GM18508 (cell line): ENCODE measurements around the gene PRKN.
"Not testable (repeated sequence)": the region's sequence is repeated elsewhere in the genome, so short reads cannot be mapped to it uniquely, and the experiment has no call there.

ENCODE experiments used
- ATAC-seq: cut with Tn5 transposase; IDR thresholded peaks from one replicate; pipeline ENCODE4 v1.9.1; 2021; ENCODE audit warnings: moderate number of reproducible peaks; ENCODE audit not compliant: insufficient read depth, unreplicated experiment

Gene PRKN

DNA sequence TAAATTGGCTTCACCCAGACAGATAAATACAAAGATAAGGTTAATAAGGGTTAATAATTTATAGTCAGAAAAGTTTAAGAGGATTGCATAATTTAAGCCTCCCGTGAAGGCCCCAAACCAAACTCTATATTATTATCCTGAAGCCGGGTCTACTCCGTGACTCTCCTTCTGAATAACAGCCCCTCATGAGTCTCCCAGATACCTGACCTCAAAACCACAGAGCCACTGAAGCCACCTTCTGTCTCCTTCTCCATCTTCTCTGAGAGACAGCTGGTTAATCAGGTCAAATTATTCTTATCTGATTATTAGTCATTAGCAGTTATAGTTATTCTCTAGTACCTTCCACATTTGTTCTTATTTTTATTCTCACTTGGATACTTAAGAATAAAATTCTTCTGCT lies 884.5 kb downstream of the PRKN start:
- no peak for ATAC-seq

DNA sequence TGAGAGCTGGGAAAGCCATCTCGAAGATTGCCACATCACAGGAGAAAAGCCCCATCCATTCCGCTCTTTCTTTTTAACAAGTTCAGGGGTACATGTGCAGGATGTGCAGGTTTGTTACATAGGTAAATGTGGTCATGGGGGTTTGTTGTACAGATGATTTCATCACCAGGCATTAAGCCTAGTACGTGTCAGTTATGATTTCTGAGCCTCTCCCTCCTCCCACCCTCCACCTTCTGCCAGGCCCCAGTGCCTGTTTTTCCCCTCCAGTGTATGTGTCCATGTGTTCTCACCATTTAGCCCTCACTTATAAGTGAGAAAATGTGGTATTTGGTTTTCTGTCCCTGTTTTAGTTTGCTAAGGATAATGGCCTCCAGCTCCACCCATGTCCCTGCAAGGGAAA lies 887.2 kb downstream of the PRKN start:
- no peak for ATAC-seq

GRCh38 chr6:161838306-161839035 lies 889.1 kb downstream of the PRKN start:
- ATAC-seq = no peak

DNA sequence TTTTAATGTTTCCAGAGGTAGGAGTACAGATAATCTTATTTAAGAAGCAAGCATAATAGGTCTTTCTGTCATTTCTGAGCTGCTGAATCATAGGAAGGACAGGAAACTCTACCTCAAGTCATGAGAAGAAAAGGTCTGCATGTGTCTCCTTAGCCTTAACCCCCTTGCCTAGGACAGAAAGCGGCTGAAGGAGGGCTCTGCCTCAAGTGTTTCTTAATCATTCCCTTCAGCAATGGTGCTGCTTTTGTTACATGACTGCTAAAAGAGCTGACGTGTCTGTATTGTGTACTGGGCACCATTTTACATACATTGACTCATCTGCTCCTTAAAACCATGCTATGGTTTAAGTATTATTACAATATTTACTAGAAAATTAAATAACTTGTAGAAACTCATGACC lies 889.7 kb downstream of the PRKN start:
- ATAC-seq = no peak

GRCh38 chr6:161837449-161837735 lies 890.2 kb downstream of the PRKN start:
- ATAC-seq = no peak

DNA sequence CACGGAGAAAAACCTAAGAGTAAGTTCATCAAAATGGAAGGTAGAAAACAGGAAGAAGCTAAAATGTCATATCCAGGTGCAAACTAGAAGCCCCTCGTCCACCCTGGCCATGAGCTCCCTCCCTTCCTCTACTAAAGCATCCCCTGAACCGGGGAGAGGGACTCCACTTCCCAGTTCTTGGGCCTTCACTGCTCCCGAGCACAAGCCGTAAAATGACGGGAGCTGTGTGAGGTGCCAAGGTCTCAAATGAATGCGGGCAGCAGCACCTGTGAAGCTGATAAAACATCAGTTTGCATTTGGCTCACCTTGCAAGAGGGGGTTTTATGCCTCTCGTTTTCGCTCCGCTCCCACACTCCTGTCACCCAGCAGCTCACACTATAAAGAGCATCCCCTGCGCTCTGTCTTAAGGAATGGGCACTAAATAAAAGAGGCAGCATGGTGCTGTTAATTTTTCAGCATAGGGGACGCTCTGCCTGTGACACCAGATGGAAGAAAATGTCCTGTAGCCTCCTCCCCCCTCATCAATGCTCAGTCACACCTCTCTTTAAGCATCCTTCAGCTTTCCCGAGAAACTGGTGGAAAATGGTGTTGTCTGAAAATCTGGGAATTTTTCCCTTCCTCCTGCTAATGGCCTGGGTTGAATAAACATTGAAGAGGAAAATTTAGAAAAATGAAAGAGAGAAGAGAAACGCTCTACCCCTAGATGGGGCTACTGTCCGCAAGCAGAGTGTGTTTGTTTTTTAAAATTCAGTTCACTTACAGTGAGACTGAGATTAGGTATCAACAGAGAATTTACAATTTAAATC lies 890.7 kb downstream of the PRKN start:
- ATAC-seq = no peak

DNA sequence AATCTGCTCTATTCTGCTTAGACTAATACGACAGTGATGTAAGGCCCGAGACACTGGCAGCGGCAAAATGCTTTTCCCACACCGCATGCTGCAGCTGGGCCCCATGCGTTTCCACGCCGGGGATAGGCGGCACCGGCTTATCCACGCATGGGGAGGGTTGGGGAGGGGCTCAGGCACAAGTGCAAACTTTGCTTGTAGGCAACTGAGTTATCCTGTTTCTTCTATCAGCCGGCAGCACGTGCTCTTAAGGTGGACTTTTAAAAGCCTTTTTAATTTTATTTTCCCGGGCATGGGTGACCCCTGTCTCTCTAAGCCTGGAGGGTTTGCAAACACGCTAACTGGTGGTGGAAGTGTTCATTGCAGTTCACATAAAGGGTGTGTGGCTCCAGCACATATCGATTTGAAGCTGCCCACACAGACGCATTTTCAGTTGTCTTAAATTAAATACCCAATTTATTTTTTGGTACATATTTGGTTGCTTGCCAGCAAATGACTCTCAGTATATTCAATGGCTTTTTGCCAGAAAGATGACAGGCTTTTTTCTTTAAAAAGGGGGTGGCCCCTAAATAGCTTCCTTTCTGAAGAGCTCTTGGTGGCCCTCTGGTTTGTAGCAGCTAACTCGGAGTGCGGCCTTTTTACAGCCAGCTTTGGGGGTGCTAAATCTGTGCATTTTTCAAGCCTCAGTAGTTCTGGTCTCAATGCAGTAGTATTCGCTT lies 891.9 kb downstream of the PRKN start:
- no peak for ATAC-seq

DNA sequence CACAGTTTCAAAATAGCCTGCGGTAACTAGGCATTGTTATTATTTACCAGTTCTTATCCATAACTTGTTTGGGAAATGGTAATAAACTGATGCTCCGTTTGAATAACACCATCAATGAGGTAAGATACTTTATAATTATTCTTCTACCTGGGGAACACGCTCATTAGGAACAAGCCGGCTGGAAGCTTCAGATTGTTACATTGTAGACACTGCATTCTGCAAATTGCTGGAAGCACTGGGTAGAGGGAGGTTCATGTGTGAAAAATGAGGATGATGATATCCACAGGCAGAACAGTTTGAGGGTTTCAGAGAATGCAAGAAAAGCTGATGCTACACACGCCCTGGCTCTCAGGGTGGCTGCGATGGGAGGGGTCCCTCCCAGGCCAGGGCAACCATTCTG lies 893.1 kb downstream of the PRKN start:
- ATAC-seq = no peak

- ATAC-seq = no peak
Measured at GRCh38 chr6:161833099-161833860, 894.3 kb downstream of the PRKN start.

DNA sequence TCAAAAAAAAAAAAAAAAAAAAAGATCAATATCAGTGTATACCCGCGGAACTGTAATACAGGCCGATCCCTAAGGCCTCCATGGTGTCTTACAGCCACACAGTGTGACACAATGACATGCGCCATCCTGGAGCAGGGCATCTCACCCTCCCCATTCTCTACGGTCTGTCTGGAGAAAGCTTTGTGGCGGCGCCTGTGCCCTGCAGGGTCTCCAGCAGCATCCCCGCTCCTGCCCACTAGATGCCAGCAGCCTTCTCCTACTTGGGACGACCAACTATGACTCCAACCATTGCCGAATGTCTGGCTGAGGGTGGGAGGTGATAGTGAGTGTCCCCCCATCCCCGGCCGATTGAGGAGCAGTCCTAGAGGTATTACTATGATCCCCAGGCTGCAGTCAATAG lies 894.9 kb downstream of the PRKN start:
- ATAC-seq = no peak

DNA sequence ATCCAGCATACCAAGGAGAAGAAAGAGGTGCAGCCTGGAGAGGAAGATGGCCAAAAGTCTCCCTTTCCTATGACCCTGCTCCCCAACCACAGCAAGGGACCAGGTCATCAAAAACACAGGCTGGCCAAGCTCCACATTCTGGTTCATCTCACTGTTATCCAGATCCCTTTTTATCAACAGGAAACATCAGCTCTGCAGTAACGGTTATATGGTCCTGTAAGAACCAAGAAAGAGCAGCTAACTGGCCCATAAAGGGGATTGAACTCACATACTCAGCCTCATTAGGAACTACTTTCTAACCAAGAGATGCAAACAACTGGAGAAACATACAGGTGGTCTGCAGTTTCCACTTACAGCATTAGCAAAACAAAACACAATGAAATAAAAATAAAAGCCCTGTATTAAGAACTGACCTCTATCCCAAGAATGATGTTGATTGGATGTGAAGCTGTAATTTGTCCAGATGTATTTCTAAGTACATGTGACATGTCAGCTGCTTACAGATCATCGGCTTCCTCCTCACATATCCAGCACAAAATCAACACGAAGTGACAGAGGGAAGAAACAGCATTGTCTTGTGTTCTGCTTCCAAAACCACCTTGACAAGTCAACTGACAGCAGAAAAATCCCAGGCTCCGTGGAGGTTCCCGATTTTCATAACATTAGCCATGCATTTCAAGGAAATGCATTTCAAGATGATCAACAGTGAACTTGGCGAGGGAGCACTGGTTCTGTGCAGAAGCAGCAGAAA lies 896.5 kb downstream of the PRKN start:
- no peak for ATAC-seq

DNA sequence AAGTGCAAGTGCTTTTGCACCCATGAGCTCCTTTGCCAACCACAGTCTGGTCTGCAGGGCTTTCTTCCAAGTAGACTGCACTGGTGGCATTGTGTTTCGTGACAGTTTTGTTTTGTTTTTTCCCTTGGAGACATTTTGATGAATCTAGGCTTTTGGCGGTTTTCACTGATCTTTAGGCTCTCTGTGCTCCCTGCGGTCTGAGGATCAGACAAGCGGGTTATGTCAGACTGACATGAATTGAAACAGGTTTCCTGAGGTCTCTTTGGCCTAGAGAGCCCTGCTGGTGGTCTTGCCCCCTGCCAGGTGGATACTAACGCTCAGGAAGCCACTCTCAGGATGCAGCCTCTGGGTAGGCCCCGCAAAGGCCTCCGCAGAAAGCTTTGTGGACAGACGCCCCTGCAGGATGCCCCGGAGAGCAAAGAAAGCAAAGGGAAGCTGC lies 898.3 kb downstream of the PRKN start:
- ATAC-seq = no peak

DNA sequence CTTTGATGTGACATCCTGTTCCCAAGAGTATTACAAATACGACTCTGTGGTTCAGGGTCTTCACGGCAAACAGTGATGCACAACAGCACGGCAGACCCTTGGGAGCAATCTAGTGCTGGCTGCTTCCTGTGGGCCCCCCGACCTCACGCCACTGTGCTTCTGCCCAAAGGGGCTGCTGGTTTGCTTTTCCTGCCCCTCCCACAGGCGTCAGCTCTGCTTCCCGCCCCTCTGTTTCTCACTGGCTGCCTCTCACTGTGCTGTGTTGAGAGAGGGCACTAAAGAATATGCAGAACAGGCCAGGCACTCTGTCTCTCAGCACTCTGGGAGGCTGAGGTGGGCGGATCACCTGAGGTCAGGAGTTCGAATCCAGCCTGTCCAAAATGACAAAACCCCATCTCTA lies 899.2 kb downstream of the PRKN start:
- no peak for ATAC-seq

DNA sequence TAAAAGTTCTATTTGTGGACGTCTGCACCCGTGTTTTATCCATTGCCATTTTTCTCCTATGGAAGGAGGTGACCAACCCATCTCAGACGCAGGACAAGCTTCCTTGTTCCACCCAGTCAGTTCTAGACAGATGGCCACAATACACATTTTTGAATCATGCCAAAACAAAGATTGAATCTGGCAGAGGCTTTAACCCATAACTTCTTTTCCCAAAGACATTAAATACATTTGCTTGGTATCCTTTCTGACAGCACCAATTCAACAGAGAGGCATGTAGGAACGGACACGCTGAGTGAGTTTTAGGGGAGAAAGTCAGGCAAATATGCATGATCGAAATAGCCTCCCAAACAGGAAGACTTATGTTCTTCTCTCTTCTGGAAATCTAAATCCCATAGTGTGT lies 901.1 kb downstream of the PRKN start:
- ATAC-seq = no peak

GRCh38 chr6:161822204-161822603 lies 905.4 kb downstream of the PRKN start:
- ATAC-seq = not testable (repeated sequence)

DNA sequence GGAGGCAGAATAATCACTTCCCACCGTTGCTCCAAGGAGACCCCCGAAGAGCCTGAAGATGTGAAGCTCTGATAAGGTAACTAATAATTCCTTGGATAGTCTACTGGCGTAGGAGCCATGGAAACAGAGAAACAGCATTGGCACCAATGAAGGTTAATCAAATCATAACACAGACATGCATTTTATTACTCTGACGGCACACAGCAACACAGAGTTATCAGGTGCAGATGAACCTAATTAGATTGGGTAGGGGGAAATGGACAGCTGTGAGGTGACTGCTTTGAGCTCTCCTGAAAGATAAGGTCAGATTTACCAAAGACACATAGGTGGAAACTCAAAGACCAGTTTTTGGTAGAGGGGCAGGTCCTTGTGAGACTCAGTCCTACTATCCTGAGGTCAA lies 909.7 kb downstream of the PRKN start:
- ATAC-seq = no peak

DNA sequence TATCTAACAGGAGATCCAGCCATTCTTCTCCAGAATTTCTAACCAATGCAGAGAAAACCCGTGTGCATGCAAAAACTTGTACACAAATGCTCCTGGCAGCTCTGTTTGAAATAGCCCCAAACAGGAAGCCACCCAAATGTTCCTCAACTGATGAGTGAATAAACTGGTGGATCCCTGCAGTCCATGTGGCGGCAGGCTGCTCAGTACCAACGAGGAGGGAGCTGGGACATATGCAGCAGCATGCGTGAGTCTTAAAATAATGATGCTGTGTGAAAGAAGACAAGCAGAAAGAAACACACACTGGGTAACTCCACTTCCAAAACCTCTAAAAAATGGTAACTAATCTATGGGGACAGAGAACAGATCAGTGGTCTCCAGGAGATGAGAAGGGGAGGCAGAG lies 911.6 kb downstream of the PRKN start:
- ATAC-seq = no peak

GRCh38 chr6:161813156-161813555 lies 914.4 kb downstream of the PRKN start:
- no peak for ATAC-seq

DNA sequence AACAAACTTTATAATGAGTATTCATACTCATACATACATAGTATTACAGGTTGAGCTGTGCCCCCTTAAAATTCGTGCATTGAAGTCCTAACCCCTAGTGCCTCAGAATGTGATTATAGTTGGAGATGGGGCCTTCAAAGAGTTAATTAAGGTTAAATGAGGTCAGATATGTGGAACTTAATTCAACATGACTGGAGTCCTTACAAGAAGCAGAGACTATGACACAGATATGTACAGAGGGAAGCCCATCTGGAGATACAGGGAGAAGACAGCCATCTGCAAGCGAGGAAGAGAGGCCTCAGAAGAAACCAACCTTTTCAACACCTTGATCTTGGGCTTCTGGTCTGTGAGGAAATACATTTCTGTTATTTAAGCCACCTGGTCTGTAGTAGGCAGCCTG lies 917.6 kb downstream of the PRKN start:
- ATAC-seq = no peak

DNA sequence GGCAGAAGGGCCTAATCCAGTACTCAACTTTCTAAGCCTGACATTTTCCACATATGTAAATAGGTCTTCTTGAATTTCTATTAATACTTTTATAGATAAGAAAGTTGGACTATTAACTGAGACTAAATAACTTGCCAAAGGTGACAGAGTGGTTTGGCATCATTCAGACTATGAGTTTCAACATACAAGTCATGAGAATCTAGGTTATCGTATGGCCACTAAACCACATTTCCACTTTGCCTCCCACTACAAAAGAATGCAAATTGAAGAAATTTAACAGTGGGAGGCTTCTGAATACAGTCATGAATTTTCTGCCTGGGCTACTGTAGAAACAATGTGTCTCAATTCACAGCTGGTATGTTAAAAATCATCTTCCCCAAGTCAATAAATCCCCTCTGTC lies 922.7 kb downstream of the PRKN start:
- ATAC-seq = no peak
